GM12878 (cell line): Measurements from ENCODE around the gene CRYBB1. TPM values are rescaled to one million over a fixed set of nuclear protein-coding genes. Genes with fewer than 3 reads are reported as not detected.

ENCODE experiments used
- ATAC-seq: fragments of 200-7000 bp; cut with Tn5 transposase; 3 replicates; pipeline ENCODE4 v1.9.1; 2020; ENCODE audit warnings: mild to moderate bottlenecking, moderate library complexity
- BruUV-seq: library from RNA; stranded (reverse); fragments of 400-500 nt; replicated peaks from 2 replicates; lab custom pipeline; 2021; lab: Mats Ljungman, UMichigan
- CTCF ChIA-PET: fragments of 300-600 bp; sonication (Branson Sonifier 250); formaldehyde crosslinking; extraction: SDS; loops from one replicate; lab custom pipeline; 2021; ENCODE audit warnings: inconsistent platforms; lab: Yijun Ruan, JAX
- POLR2A ChIA-PET: fragments of 350-600 bp; formaldehyde crosslinking; extraction: SDS; loops from one replicate; lab custom pipeline; 2021; ENCODE audit warnings: inconsistent platforms; lab: Charles Lee
- RAD21 ChIA-PET: fragments of 300-600 bp; sonication (Branson Sonifier 250); formaldehyde crosslinking; loops from one replicate; lab custom pipeline; 2023; ENCODE audit warnings: antibody characterized with exemption; ENCODE audit not compliant: unreplicated experiment; lab: Charles Lee
- SMC1A ChIA-PET: fragments of 300-600 bp; sonication (Branson Sonifier 250); formaldehyde crosslinking; loops from one replicate; lab custom pipeline; 2023; ENCODE audit not compliant: unreplicated experiment, uncharacterized antibody; lab: Charles Lee
- DNase-seq: peaks from one replicate; pipeline ENCODE4 v3.0.0-alpha.2; 2011; ENCODE audit warnings: low read depth, low spot score
- FAIRE-seq: peaks from 3 replicates; lab custom pipeline; 2011; peaks lifted over from hg19 to GRCh38; lab: Jason Lieb, UNC
- H2AFZ ChIP-seq: 2 replicates; pipeline ENCODE4 v1.6.0; 2011; ENCODE audit warnings: low read depth, low read length, control low read depth; ENCODE audit not compliant: control insufficient read depth
- H3K27ac ChIP-seq: 2 replicates; pipeline ENCODE4 v1.5.1; 2011; ENCODE audit warnings: control low read depth; ENCODE audit not compliant: control insufficient read depth, insufficient read depth
- H3K27me3 ChIP-seq, 2 experiments: replicated peaks in 1 of 2; 2 replicates each; pipeline versions ENCODE4 v1.6.0 to v1.6.1; 2011; ENCODE audit warnings: low read length in 1 of 2; ENCODE audit not compliant: control insufficient read depth in 2 of 2, insufficient read depth in 2 of 2
- H3K36me3 ChIP-seq, 2 experiments: 2 replicates each; pipeline ENCODE4 v1.5.1; 2011; ENCODE audit warnings: low read length in 1 of 2; ENCODE audit not compliant: control insufficient read depth in 2 of 2, insufficient read depth in 2 of 2
- H3K4me1 ChIP-seq: 2 replicates; pipeline ENCODE4 v1.6.1; 2011; ENCODE audit warnings: mild to moderate bottlenecking, low read length, moderate library complexity, mixed read lengths; ENCODE audit not compliant: control insufficient read depth, insufficient read depth
- H3K4me2 ChIP-seq: 2 replicates; pipeline ENCODE4 v1.6.0; 2011; ENCODE audit warnings: control low read depth; ENCODE audit not compliant: control insufficient read depth, insufficient read depth
- H3K4me3 ChIP-seq: fragments of 200-600 bp; sonication (generic); 2 replicates; pipeline ENCODE4 v1.5.1; 2016
- H3K79me2 ChIP-seq: 2 replicates; pipeline ENCODE4 v1.6.0; 2011; ENCODE audit warnings: low read length; ENCODE audit not compliant: control insufficient read depth, insufficient read depth
- H3K9ac ChIP-seq: 2 replicates; pipeline ENCODE4 v1.8.0; 2011; ENCODE audit warnings: low read length, control low read depth, mixed read lengths; ENCODE audit not compliant: control insufficient read depth, insufficient read depth
- H3K9me3 ChIP-seq: replicated peaks from 3 replicates; pipeline ENCODE4 v1.5.1; 2011; ENCODE audit warnings: mild to moderate bottlenecking, low read length; ENCODE audit not compliant: control insufficient read depth, insufficient read depth
- H4K20me1 ChIP-seq: 2 replicates; pipeline ENCODE4 v1.6.0; 2011; ENCODE audit not compliant: control insufficient read depth, insufficient read depth
- CEBPZ ChIP-seq: fragments of 150-350 bp; IDR thresholded peaks from 2 replicates; pipeline ENCODE4 v1.6.1; 2016; ENCODE audit warnings: low read depth, low read length
- EZH2 ChIP-seq: IDR thresholded peaks from 2 replicates; pipeline ENCODE4 v1.6.1; 2012; ENCODE audit warnings: low read depth, mild to moderate bottlenecking, control low read depth, inconsistent platforms, low read length, borderline replicate concordance; ENCODE audit not compliant: control insufficient read depth
- FOS ChIP-seq: IDR thresholded peaks from 3 replicates; pipeline ENCODE4 v1.6.1; 2011; ENCODE audit warnings: borderline replicate concordance; ENCODE audit not compliant: insufficient read length; ENCODE audit errors: extremely low read depth
- POU2F2 ChIP-seq: IDR thresholded peaks from 3 replicates; pipeline ENCODE4 v1.6.1; 2011; ENCODE audit warnings: low read depth, mild to moderate bottlenecking, low read length, borderline replicate concordance
- ZNF592 ChIP-seq: fragments of 450-650 bp; IDR thresholded peaks from 2 replicates; pipeline ENCODE4 v1.6.1; 2017; ENCODE audit warnings: mild to moderate bottlenecking, moderate library complexity
- WGBS: methylation state at CpG from one replicate; pipeline ENCODE4 v1.1.6; 2016; ENCODE audit warnings: low lambda C conversion rate; ENCODE audit not compliant: insufficient replicate concordance, insufficient coverage; ENCODE audit errors: missing lambda C conversion rate; 5-methylcytosine and 5-hydroxymethylcytosine counted together
- in situ Hi-C: fragments of 300-500 bp; cut with MboI; formaldehyde crosslinking; loops from 9 replicates; pipeline ENCODE4 v1.14.3; 2018; ENCODE audit warnings: mixed read lengths
- intact Hi-C: fragments of 100-400 bp; cut with micrococcal nuclease; formaldehyde crosslinking; loops from one replicate; pipeline ENCODE4 v1.14.2; 2022; ENCODE audit not compliant: unreplicated experiment
- polyA plus RNA-seq, 11 experiments: library from polyadenylated mRNA; depleted of rRNA in 4 of 11; unstranded in 6 of 11; stranded (reverse) in 5 of 11; fragments of >200 nt; fragmentation: Nextera tagmentation in 4 of 11; fragmentation: Illumina TruSeq in 1 of 11; extraction: Ambion mirVana in 4 of 11; extraction: Trizol in 1 of 11; gene quantifications; 1 replicate in 1 of 11; 2 replicates in 10 of 11; pipeline versions ENCODE4 v1.2.1 to v1.2.3, GENCODE V29; 2011 to 2016; ENCODE audit warnings: inconsistent platforms in 2 of 11, missing spikeins in 2 of 11, low read depth in 1 of 11
- total RNA-seq, 4 experiments: library from RNA; depleted of rRNA in 3 of 4; stranded (reverse); fragments of >200 nt in 3 of 4; fragmentation: Illumina TruSeq in 1 of 4; extraction: Trizol in 1 of 4; gene quantifications; 2 replicates each; pipeline versions ENCODE4 v1.2.1 to v1.2.3, GENCODE V29; 2013 to 2021

The CRYBB1 gene
- total and polyA plus RNA-seq, 10 of the 15 experiments (the other 5 are each of a cell fraction or from before 2014, with no cell fraction given), result 0.09 to 0.64 (median 0.23) TPM; not detected in 5

GRCh38 chr22:26660961-26661578, 43.2 kb upstream of the CRYBB1 start:
- no peak for TF ChIP-seq POU2F2
- Histone ChIP-seq H3K36me3 (no peaks in the 10 kb centered on the region), H3K27me3 (0 out of 4 replicates have a peak, but pooled peaks cover 0 to 4% of the 10 kb centered on the region in 2 experiments), H3K9ac (no peak overlapping the region), H3K27ac (no peak overlapping the region), H3K79me2 (no peaks in the 10 kb centered on the region), H2AFZ (no peak overlapping the region), H3K4me1 (peaks cover 35% of the 10 kb centered on the region), H4K20me1 (no peaks in the 10 kb centered on the region), H3K4me2 (no peak overlapping the region), H3K9me3 (no peaks in the 10 kb centered on the region), H3K4me3 (no peak overlapping the region)
- ChIA-PET RAD21 (interaction anchor here (1.0 to 1.1 kb wide), 2 partner anchors 10 to 12 kb away, joined by 3 read pairs; no protein-coding TSS in a partner anchor), POLR2A (no interaction called here), SMC1A (no interaction called here), CTCF (interaction anchor here (0.5 to 1.2 kb wide), 2 partner anchors 296 to 575 kb away, joined by 3 read pairs; no protein-coding TSS in a partner anchor)
- FAIRE-seq, result no peak
- intact Hi-C loops, result no loop called here
- no peak for DNase-seq
- in situ Hi-C loops, result no loop called here
- ATAC-seq, result no peak
- no TSS peak for BruUV-seq
- 80% methylated on average over 7 of the region's 7 CpGs for WGBS

GRCh38 chr22:26660356-26660755, 42.5 kb upstream of the CRYBB1 start:
- peaks cover 31% of the 10 kb centered on the region for H3K4me1 ChIP-seq
- ChIA-PET RAD21 (no interaction called here), CTCF (no interaction called here)
- H3K36me3 ChIP-seq, result no peaks in the 10 kb centered on the region
- ATAC-seq (no peak), DNase-seq (no peak)
- in situ Hi-C loops, result no loop called here
- intact Hi-C loops, result no loop called here
- TF ChIP-seq ZNF592 (no peak), EZH2 (no peak), FOS (no peak), CEBPZ (no peak)
- TF ChIP-seq, all 136 proteins: peak for 0
- no peak overlapping the region for H3K9ac ChIP-seq
- no peak overlapping the region for H3K4me2 ChIP-seq
- H3K4me3 ChIP-seq, result no peak overlapping the region
- no peaks in the 10 kb centered on the region for H3K79me2 ChIP-seq
- ChIA-PET SMC1A (no interaction called here), POLR2A (no interaction called here)
- no peaks in the 10 kb centered on the region for H3K9me3 ChIP-seq
- no peak overlapping the region for H2AFZ ChIP-seq
- no peaks in the 10 kb centered on the region for H4K20me1 ChIP-seq
- H3K27me3 ChIP-seq, result 0 out of 4 replicates have a peak, but pooled peaks cover 0 to 4% of the 10 kb centered on the region in 2 experiments
- FAIRE-seq, result no peak
- no peak overlapping the region for H3K27ac ChIP-seq
- WGBS, result 74% methylated on average over 6 of the region's 6 CpGs
- BruUV-seq, result no TSS peak
